Sigmoid colon (tissue), 4 donors: ENCODE results near the gene CD2BP2.

Experiments
- CTCF ChIP-seq, 4 experiments: fragments of 450-650 bp in 3 of 4; fragments of 200-600 bp in 1 of 4; IDR thresholded peaks; one replicate each; pipeline ENCODE4 v1.5.1; 2016 to 2019; ENCODE audit warnings: antibody characterized with exemption in 4 of 4, mild to moderate bottlenecking in 3 of 4, moderate library complexity in 2 of 4
- POLR2AphosphoS5 ChIP-seq, 4 donors: sonication (generic); formaldehyde crosslinking; IDR thresholded peaks; one replicate each; pipeline ENCODE4 v1.6.1; 2017; ENCODE audit warnings: antibody characterized with exemption in 4 of 4

GRCh38 chr16:30357085-30357714 is 2.1 kb upstream of the CD2BP2 start:
- TF ChIP-seq POLR2AphosphoS5 (IDR thresholded peaks at IDR 0.05) (no peak), CTCF (IDR thresholded peaks at IDR 0.05) (no peak)
